Trophoblast cell (in vitro differentiated cells and primary cell): ENCODE data around the gene ERI3.

Source experiments
- DNase-seq, 2 donors: peaks; one replicate each; pipeline ENCODE4 v3.0.0-alpha.2; 2016
- H2AFZ ChIP-seq: 2 replicates; pipeline ENCODE4 v1.6.1; 2013; ENCODE audit warnings: low read length, moderate library complexity, mild to moderate bottlenecking; ENCODE audit not compliant: insufficient read depth, poor library complexity
- H2AK5ac ChIP-seq: 2 replicates; pipeline ENCODE4 v1.6.1; 2013; ENCODE audit warnings: mild to moderate bottlenecking, low read length
- H2BK120ac ChIP-seq: 2 replicates; pipeline ENCODE4 v1.6.1; 2013; ENCODE audit warnings: low read length, mild to moderate bottlenecking, moderate library complexity; ENCODE audit not compliant: insufficient read depth, poor library complexity
- H2BK12ac ChIP-seq: 2 replicates; pipeline ENCODE4 v1.6.1; 2013; ENCODE audit warnings: mild to moderate bottlenecking, low read length, moderate library complexity
- H2BK5ac ChIP-seq: 2 replicates; pipeline ENCODE4 v1.6.1; 2013; ENCODE audit warnings: low read length, low read depth, moderate library complexity, mild to moderate bottlenecking; ENCODE audit not compliant: poor library complexity
- H3K14ac ChIP-seq: 2 replicates; pipeline ENCODE4 v1.6.1; 2013; ENCODE audit warnings: mild to moderate bottlenecking, low read length
- H3K18ac ChIP-seq: 2 replicates; pipeline ENCODE4 v1.6.1; 2013; ENCODE audit warnings: mild to moderate bottlenecking, low read length
- H3K23ac ChIP-seq: 2 replicates; pipeline ENCODE4 v1.6.1; 2013; ENCODE audit warnings: low read length
- H3K27ac ChIP-seq: 2 replicates; pipeline ENCODE4 v1.5.1; 2013; ENCODE audit warnings: low read depth, mild to moderate bottlenecking, inconsistent platforms, low read length, moderate library complexity
- H3K27me3 ChIP-seq: 2 replicates; pipeline ENCODE4 v1.6.1; 2013; ENCODE audit warnings: inconsistent platforms, mild to moderate bottlenecking, low read length, moderate library complexity; ENCODE audit not compliant: insufficient read depth
- H3K36me3 ChIP-seq, 2 experiments: 1 replicate in 1 of 2; 2 replicates in 1 of 2; pipeline ENCODE4 v1.6.1; 2013; ENCODE audit warnings: low read length in 2 of 2, mild to moderate bottlenecking in 2 of 2, moderate library complexity in 1 of 2; ENCODE audit not compliant: insufficient read depth in 2 of 2, control insufficient read depth in 1 of 2
- H3K4ac ChIP-seq: 2 replicates; pipeline ENCODE4 v1.6.1; 2013; ENCODE audit warnings: low read depth, mild to moderate bottlenecking, low read length, moderate library complexity
- H3K4me1 ChIP-seq, 2 experiments: 1 replicate in 1 of 2; 2 replicates in 1 of 2; pipeline ENCODE4 v1.6.1; 2013; ENCODE audit warnings: low read length in 2 of 2, mild to moderate bottlenecking in 2 of 2, moderate library complexity in 1 of 2; ENCODE audit not compliant: insufficient read depth in 2 of 2, control insufficient read depth in 1 of 2
- H3K4me2 ChIP-seq: 2 replicates; pipeline ENCODE4 v1.6.1; 2013; ENCODE audit warnings: inconsistent platforms, mild to moderate bottlenecking, low read length, moderate library complexity
- H3K4me3 ChIP-seq: 2 replicates; pipeline ENCODE4 v1.5.1; 2013; ENCODE audit warnings: mild to moderate bottlenecking, low read depth, low read length, inconsistent platforms
- H3K79me1 ChIP-seq: one replicate; pipeline ENCODE4 v1.6.1; 2013; ENCODE audit warnings: low read length
- H3K79me2 ChIP-seq: 2 replicates; pipeline ENCODE4 v1.6.1; 2013; ENCODE audit warnings: low read length, mild to moderate bottlenecking; ENCODE audit not compliant: control insufficient read depth, insufficient read depth, poor library complexity
- H3K9ac ChIP-seq: 2 replicates; pipeline ENCODE4 v1.6.1; 2013; ENCODE audit warnings: mild to moderate bottlenecking, low read length
- H3K9me3 ChIP-seq: 2 replicates; pipeline ENCODE4 v1.6.1; 2013; ENCODE audit warnings: low read depth, mild to moderate bottlenecking, control low read depth, inconsistent platforms, low read length; ENCODE audit not compliant: insufficient read depth
- H4K12ac ChIP-seq: 2 replicates; pipeline ENCODE4 v1.6.1; 2013; ENCODE audit warnings: low read depth, mild to moderate bottlenecking, low read length, moderate library complexity
- H4K8ac ChIP-seq: 2 replicates; pipeline ENCODE4 v1.6.1; 2013; ENCODE audit warnings: low read depth, mild to moderate bottlenecking, low read length, moderate library complexity
- H4K91ac ChIP-seq: one replicate; pipeline ENCODE4 v1.6.1; 2013; ENCODE audit warnings: low read depth, mild to moderate bottlenecking, low read length, moderate library complexity
- WGBS: extraction: QIAGEN DNeasy Blood & Tissue Kit; methylation state at CpG from one replicate; pipeline ENCODE4 v1.1.7; 2013; ENCODE audit warnings: missing lambda C conversion rate; ENCODE audit not compliant: insufficient read length, insufficient coverage; ENCODE audit errors: extremely low coverage; 5-methylcytosine and 5-hydroxymethylcytosine counted together

ERI3 gene

DNA sequence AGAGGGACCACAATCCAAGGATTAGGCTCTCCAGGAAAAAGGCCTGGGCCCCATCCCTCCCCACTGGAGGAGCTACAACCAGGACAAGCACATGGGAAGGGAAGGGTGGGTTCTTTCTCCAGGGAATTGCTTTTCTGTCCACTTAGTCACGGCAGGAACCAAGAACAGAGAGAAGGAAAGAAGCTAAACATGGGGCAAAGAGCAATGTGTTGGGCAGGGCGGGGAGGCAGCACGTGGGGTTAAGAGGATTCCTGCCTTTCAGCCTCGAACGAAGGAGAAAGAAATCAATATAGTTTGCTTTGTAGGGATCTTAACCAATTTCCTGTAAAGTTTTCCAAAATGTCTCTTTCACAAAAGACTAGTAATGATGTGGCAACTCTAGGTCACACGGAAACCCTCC is 21.7 kb downstream of the ERI3 start:
- H2BK5ac ChIP-seq: no peak overlapping the region
- WGBS: no CpG with 5 or more reads among the region's 6 CpGs
- no peak overlapping the region for H3K4ac ChIP-seq
- no peak overlapping the region for H2BK120ac ChIP-seq
- H3K27me3 ChIP-seq: no peaks in the 10 kb centered on the region
- no peak overlapping the region for H3K18ac ChIP-seq
- no peak overlapping the region for H2BK12ac ChIP-seq
- no peak overlapping the region for H3K4me2 ChIP-seq
- no peak overlapping the region for H2AK5ac ChIP-seq
- no peak overlapping the region for H4K12ac ChIP-seq
- peaks cover 1% of the 10 kb centered on the region for H3K79me2 ChIP-seq
- no peak for DNase-seq
- H3K4me3 ChIP-seq: no peak overlapping the region
- H3K36me3 ChIP-seq: peaks cover 14 to 16% of the 10 kb centered on the region in 2 experiments
- peaks cover 4% of the 10 kb centered on the region for H3K9me3 ChIP-seq
- no peak overlapping the region for H3K9ac ChIP-seq
- no peak overlapping the region for H2AFZ ChIP-seq
- no peak overlapping the region for H3K23ac ChIP-seq
- H4K91ac ChIP-seq: no peak overlapping the region
- peaks cover 18 to 20% of the 10 kb centered on the region in 2 experiments for H3K4me1 ChIP-seq
- no peak overlapping the region for H3K14ac ChIP-seq
- H4K8ac ChIP-seq: no peak overlapping the region
- H3K79me1 ChIP-seq: peaks cover 8% of the 10 kb centered on the region
- H3K27ac ChIP-seq: no peak overlapping the region

DNA sequence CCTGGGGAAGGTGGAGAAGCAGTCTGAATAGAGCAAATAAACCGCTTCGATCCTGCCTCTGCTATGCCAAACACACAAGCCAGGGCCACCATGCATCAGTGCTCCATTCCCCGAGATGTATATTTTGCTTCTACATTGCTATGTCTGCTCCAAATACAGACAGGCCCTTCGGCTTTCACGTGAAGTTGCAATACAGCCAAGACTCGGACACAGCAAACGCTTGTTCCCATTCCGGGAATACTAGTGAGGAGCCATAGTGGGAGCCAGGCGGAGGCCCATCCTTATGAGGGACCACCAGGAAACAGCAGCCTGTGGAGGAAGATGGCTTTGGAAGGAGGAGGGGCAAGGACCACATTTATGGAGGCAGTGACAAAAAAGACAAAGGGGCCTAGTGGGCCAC is 22.6 kb downstream of the ERI3 start:
- Histone ChIP-seq H2BK5ac (no peak overlapping the region), H4K91ac (no peak overlapping the region), H3K27me3 (no peaks in the 10 kb centered on the region), H3K23ac (no peak overlapping the region), H3K4ac (no peak overlapping the region), H3K79me1 (peaks cover 12% of the 10 kb centered on the region), H3K4me1 (peaks cover 24 to 27% of the 10 kb centered on the region in 2 experiments), H2AK5ac (no peak overlapping the region), H2BK12ac (no peak overlapping the region), H3K4me3 (no peak overlapping the region), H3K9me3 (peaks cover 2% of the 10 kb centered on the region), H4K12ac (no peak overlapping the region), H3K4me2 (no peak overlapping the region), H2BK120ac (no peak overlapping the region), H2AFZ (no peak overlapping the region), H3K79me2 (peaks cover 1% of the 10 kb centered on the region), H3K14ac (no peak overlapping the region), H4K8ac (no peak overlapping the region), H3K27ac (no peak overlapping the region), H3K18ac (peak overlapping the region; percentile 35), H3K36me3 (peaks cover 11 to 13% of the 10 kb centered on the region in 2 experiments), H3K9ac (no peak overlapping the region)
- WGBS: no CpG with 5 or more reads among the region's 9 CpGs
- DNase-seq: no peak

DNA sequence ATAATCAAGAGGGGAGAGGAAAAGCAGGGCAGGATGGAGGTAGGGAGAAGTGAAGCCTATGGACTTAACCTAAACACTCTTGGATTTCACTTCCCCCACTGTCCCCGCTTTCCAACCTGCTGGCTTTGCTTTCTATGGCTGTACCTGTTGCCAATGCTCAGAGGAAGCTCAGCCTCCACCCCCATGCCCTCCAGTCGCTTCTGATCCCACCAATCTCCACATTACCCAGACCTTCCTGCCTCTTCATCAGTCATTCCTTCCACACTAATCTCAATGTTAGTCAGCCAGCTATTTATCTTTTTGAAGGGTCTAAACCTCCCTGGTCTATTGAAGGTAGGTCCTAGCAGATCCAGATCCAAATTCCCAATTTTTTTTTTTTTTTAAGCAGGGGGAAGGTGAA is 24.1 kb downstream of the ERI3 start:
- H3K36me3 ChIP-seq: peaks cover 10 to 11% of the 10 kb centered on the region in 2 experiments
- H2BK12ac ChIP-seq: no peak overlapping the region
- peaks cover 1% of the 10 kb centered on the region for H3K79me2 ChIP-seq
- H2AFZ ChIP-seq: no peak overlapping the region
- no peak overlapping the region for H2BK120ac ChIP-seq
- H3K18ac ChIP-seq: no peak overlapping the region
- no peak overlapping the region for H3K23ac ChIP-seq
- H3K4me1 ChIP-seq: peaks cover 25 to 33% of the 10 kb centered on the region in 2 experiments
- no peaks in the 10 kb centered on the region for H3K27me3 ChIP-seq
- H3K14ac ChIP-seq: no peak overlapping the region
- H3K9me3 ChIP-seq: peaks cover 2% of the 10 kb centered on the region
- H2BK5ac ChIP-seq: no peak overlapping the region
- no peak overlapping the region for H3K4me2 ChIP-seq
- DNase-seq: no peak
- no peak overlapping the region for H4K8ac ChIP-seq
- no peak overlapping the region for H3K4me3 ChIP-seq
- H2AK5ac ChIP-seq: no peak overlapping the region
- H3K79me1 ChIP-seq: peaks cover 14% of the 10 kb centered on the region
- WGBS: no CpG with 5 or more reads among the region's 2 CpGs
- H3K27ac ChIP-seq: no peak overlapping the region
- H3K9ac ChIP-seq: no peak overlapping the region
- H4K12ac ChIP-seq: no peak overlapping the region
- H4K91ac ChIP-seq: no peak overlapping the region
- no peak overlapping the region for H3K4ac ChIP-seq

DNA sequence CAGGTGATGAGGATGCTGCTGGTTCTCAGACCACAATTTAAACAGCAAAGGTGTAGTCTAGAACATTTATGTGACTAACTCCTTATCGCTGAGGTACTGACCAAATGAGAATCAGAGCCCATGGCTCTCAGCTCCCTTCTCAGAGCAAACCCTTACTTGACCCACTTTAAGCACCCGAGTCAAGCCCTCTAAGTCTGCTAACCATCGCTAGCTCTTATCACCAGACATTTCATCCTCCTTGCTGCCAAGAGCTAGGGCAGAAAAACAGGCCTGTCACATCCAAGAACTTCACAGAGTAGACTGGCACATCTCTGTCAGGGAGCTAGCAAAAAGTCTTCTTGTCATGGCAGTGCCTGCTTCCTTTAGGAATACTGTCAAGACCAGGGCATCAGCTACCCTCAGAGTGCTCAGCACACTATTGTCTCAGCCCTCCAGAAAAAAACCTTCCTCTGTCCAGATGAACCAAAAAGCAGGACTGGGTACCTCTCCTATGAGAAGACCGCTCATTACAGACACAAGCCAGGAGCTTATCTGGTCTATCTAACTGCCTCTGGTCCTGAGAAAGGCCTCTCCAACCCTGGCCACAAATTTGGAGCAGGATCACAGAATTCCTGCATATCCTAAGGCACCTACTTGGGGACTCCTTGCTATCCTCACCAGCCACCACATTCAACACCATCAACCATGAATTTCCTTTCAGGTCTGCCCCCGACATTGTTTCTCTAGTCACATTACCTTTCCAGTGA is 26.2 kb downstream of the ERI3 start:
- H2BK120ac ChIP-seq: peak overlapping the region; percentile 71
- peaks cover 14% of the 10 kb centered on the region for H3K79me1 ChIP-seq

More for the DNA sequence above, 26.2 kb downstream of the ERI3 start:
- no peak overlapping the region for H3K23ac ChIP-seq
- H3K9me3 ChIP-seq: no peaks in the 10 kb centered on the region
- no peak for DNase-seq
- H3K27ac ChIP-seq: peak overlapping the region; percentile 72
- WGBS: no CpG with 5 or more reads among the region's 5 CpGs
- H3K27me3 ChIP-seq: no peaks in the 10 kb centered on the region
- H3K18ac ChIP-seq: peak overlapping the region; percentile 43
- peak overlapping the region; percentile 35 for H4K8ac ChIP-seq
- no peak overlapping the region for H3K9ac ChIP-seq
- H2AFZ ChIP-seq: no peak overlapping the region
- no peak overlapping the region for H4K12ac ChIP-seq
- H4K91ac ChIP-seq: peak overlapping the region; percentile 83
- peak overlapping the region; percentile 51 for H3K14ac ChIP-seq
- H3K4me1 ChIP-seq: peaks cover 25 to 36% of the 10 kb centered on the region in 2 experiments
- peak overlapping the region; percentile 64 for H2AK5ac ChIP-seq
- H2BK5ac ChIP-seq: peak overlapping the region; percentile 81
- peak overlapping the region; percentile 19 for H3K4me2 ChIP-seq
- peaks cover 5 to 6% of the 10 kb centered on the region in 2 experiments for H3K36me3 ChIP-seq
- peak overlapping the region; percentile 77 for H2BK12ac ChIP-seq
- H3K4ac ChIP-seq: peak overlapping the region; percentile 33
- H3K79me2 ChIP-seq: peaks cover 1% of the 10 kb centered on the region
- no peak overlapping the region for H3K4me3 ChIP-seq
